ENCODE results near the gene NPY5R. TPM values are rescaled to one million over a fixed set of nuclear protein-coding genes. Genes with fewer than 3 reads are reported as not detected.

Gene NPY5R
- total RNA-seq, 2 donors from 2014 or later = 0.40 TPM; not detected in 1

- TF ChIP-seq POLR2A (IDR thresholded peaks at IDR 0.05) = no peak
- TF ChIP-seq POLR2AphosphoS5 (IDR thresholded peaks at IDR 0.05) = no peak
- TF ChIP-seq, protein P1, sequence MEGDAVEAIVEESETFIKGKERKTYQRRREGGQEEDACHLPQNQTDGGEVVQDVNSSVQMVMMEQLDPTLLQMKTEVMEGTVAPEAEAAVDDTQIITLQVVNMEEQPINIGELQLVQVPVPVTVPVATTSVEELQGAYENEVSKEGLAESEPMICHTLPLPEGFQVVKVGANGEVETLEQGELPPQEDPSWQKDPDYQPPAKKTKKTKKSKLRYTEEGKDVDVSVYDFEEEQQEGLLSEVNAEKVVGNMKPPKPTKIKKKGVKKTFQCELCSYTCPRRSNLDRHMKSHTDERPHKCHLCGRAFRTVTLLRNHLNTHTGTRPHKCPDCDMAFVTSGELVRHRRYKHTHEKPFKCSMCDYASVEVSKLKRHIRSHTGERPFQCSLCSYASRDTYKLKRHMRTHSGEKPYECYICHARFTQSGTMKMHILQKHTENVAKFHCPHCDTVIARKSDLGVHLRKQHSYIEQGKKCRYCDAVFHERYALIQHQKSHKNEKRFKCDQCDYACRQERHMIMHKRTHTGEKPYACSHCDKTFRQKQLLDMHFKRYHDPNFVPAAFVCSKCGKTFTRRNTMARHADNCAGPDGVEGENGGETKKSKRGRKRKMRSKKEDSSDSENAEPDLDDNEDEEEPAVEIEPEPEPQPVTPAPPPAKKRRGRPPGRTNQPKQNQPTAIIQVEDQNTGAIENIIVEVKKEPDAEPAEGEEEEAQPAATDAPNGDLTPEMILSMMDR (IDR thresholded peaks at IDR 0.05) = no peak
- intact Hi-C loops (cut with DNase I) = no loop called here
- Histone ChIP-seq H3K27me3 (replicated peaks; ENCODE audit: insufficient read depth) (no peaks in the 10 kb centered on the region), H3K4me3 (no peak overlapping the region), H3K4me1 (replicated peaks) (no peaks in the 10 kb centered on the region), H3K9me3 (no peaks in the 10 kb centered on the region), H3K27ac (no peak overlapping the region), H3K36me3 (no peaks in the 10 kb centered on the region)
- DNase-seq (ENCODE audit: low spot score) = no peak
- WGBS = 0% methylated on average over 1 of the region's 1 CpG
These were observed 26.6 kb upstream of the NPY5R start for GRCh38 chr4:163317110-163317509.

DNA sequence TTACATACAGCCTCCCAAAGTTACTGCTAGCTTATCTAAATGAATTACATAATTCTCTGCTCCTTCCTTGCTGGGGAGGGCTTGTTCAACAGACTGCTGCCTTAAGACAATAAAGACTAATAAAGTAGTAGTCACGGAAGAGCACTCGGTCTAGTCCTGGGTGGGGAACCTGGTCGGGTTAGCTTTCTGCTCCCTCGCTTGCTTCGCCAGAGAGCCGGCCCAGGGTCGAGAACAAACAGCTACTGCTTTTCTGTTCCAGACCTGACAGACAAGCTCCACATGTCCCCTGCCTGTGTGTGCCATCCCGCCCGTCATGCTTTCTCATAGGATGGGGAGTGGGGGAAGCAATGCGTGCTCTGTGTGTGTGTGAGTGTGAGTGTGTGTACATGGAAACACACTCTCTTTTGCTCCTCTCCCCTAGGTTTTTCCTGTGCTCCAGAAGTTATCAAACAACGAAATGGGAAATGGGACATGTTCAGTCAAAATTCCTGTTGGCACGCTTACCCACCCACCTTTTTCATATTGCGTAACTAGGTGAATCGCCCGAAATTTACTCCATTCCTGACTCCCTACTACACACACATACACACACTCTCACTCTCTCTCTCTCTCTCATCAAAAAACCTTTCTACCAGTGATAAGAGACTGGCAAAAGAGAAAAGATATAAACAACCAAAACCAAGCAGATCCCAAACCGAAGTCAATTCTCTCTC, 12.6 kb upstream of the NPY5R start:
- peak overlapping the region; percentile 35 to 47 for H3K4me3 ChIP-seq
- intact Hi-C loops (cut with DNase I) = loop anchor here (5.0 kb wide), 1 partner anchor 834 kb away; no protein-coding TSS in a partner anchor

DNA sequence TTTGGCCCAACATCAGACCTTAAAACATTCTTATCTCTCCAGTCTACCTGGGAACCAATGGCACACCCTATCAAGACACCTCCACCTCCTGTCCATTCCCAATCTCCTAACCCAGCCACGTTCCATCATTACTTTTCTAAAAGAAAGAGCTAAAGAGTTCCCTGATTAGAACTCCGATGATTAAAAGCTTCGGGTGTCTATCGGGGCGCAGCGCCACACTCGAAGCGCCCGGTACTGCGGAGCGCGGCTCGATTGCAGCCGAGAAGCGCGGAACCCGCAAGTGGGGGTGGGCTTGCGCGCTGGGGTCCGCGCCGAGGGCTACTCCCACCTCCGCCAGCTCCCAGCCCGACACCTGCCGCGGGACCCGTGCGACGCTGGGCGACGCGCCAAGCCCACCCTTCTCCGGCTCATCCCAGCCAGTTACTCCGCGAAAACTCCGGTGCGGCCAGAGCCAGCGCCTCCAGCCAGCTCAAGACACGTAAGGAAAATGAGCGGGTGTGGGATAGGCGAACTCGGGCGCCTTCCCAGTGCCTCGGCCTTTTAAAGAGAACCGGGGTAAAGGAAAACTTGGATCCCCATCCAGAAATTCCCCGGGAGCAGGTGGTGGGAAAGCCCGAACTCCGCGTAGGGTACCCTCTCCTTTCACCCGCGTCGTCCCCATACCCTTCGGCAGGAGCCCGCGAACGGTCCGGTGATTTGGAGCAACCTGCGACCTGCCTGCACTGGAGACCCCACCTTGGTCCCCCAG, 11.9 kb upstream of the NPY5R start:
- Histone ChIP-seq H3K4me3 (peak overlapping the region; percentile 35 to 47), H3K27me3 (replicated peaks; ENCODE audit: insufficient read depth) (no peaks in the 10 kb centered on the region), H3K9me3 (no peaks in the 10 kb centered on the region), H3K4me1 (replicated peaks) (no peaks in the 10 kb centered on the region), H3K27ac (no peak overlapping the region), H3K36me3 (no peaks in the 10 kb centered on the region)
- intact Hi-C loops (cut with DNase I) = loop anchor here (5.0 kb wide), 1 partner anchor 835 kb away; no protein-coding TSS in a partner anchor
- no peak for DNase-seq (ENCODE audit: low spot score)
- WGBS = under 1% methylated on average over 58 of the region's 58 CpGs
- TF ChIP-seq POLR2AphosphoS5 (IDR thresholded peaks at IDR 0.05) (no peak), POLR2A (IDR thresholded peaks at IDR 0.05) (no peak)
- TF ChIP-seq, protein P1 (IDR thresholded peaks at IDR 0.05) = no peak

More for the DNA sequence above, 12.6 kb upstream of the NPY5R start:
- no peaks in the 10 kb centered on the region for H3K9me3 ChIP-seq
- TF ChIP-seq, protein P1 (IDR thresholded peaks at IDR 0.05) = no peak
- TF ChIP-seq POLR2A (IDR thresholded peaks at IDR 0.05) (no peak), POLR2AphosphoS5 (IDR thresholded peaks at IDR 0.05) (no peak)
- no peak overlapping the region for H3K27ac ChIP-seq
- DNase-seq (ENCODE audit: low spot score) = no peak
- H3K27me3 ChIP-seq (replicated peaks; ENCODE audit: insufficient read depth) = no peaks in the 10 kb centered on the region
- no peaks in the 10 kb centered on the region for H3K4me1 ChIP-seq (replicated peaks)
- H3K36me3 ChIP-seq = no peaks in the 10 kb centered on the region
- 19% methylated on average over 16 of the region's 16 CpGs for WGBS

- H3K27me3 ChIP-seq (replicated peaks; ENCODE audit: insufficient read depth) = no peaks in the 10 kb centered on the region
- peak; percentile 68 for DNase-seq (ENCODE audit: low spot score)
- intact Hi-C loops (cut with DNase I) = loop anchor here (5.0 kb wide), 1 partner anchor 835 kb away; no protein-coding TSS in a partner anchor
These were observed 10.9 kb upstream of the NPY5R start, which contains the start of gene NPY1R for GRCh38 chr4:163332526-163333406. TSS of gene NPY1R (minus strand) at chr4:163332596. CDS start at chr4:163326554, 6,042 bp downstream.

More at GRCh38 chr4:163332526-163333406, 10.9 kb upstream of the NPY5R start, which contains the start of gene NPY1R:
- 3% methylated on average over 36 of the region's 36 CpGs for WGBS
- Histone ChIP-seq H3K4me1 (replicated peaks) (no peaks in the 10 kb centered on the region), H3K9me3 (no peaks in the 10 kb centered on the region), H3K36me3 (no peaks in the 10 kb centered on the region), H3K4me3 (peak within 1 kb of the TSS; percentile 35 to 47), H3K27ac (no peak within 1 kb of the TSS)
- peak; percentile 20 for TF ChIP-seq POLR2AphosphoS5 (IDR thresholded peaks at IDR 0.05)
- TF ChIP-seq POLR2A (IDR thresholded peaks at IDR 0.05) = no peak
- TF ChIP-seq, protein P1 (IDR thresholded peaks at IDR 0.05) = peak; percentile 28 to 69 (median 60)

Measured in prostate gland (tissue), 2 donors.